ENCODE results near the gene GNB1L. TPM values are rescaled to one million over a fixed set of nuclear protein-coding genes. Genes with fewer than 3 reads are reported as not detected.

The GNB1L gene
- total RNA-seq, 4 donors from 2014 or later, result 4.8 to 8.7 (median 7.4) TPM

GRCh38 chr22:19740586-19740985, 114.1 kb downstream of the GNB1L start:
- no CpG with 5 or more reads among the region's 15 CpGs for WGBS, 2 donors (ENCODE audit: low coverage in 1 of 2)
- TF ChIP-seq POLR2AphosphoS5 (IDR thresholded peaks at IDR 0.05) (no peak), POLR2A (IDR thresholded peaks at IDR 0.05) (no peak), EP300 (IDR thresholded peaks at IDR 0.05) (no peak)
- TF ChIP-seq, protein P1, sequence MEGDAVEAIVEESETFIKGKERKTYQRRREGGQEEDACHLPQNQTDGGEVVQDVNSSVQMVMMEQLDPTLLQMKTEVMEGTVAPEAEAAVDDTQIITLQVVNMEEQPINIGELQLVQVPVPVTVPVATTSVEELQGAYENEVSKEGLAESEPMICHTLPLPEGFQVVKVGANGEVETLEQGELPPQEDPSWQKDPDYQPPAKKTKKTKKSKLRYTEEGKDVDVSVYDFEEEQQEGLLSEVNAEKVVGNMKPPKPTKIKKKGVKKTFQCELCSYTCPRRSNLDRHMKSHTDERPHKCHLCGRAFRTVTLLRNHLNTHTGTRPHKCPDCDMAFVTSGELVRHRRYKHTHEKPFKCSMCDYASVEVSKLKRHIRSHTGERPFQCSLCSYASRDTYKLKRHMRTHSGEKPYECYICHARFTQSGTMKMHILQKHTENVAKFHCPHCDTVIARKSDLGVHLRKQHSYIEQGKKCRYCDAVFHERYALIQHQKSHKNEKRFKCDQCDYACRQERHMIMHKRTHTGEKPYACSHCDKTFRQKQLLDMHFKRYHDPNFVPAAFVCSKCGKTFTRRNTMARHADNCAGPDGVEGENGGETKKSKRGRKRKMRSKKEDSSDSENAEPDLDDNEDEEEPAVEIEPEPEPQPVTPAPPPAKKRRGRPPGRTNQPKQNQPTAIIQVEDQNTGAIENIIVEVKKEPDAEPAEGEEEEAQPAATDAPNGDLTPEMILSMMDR (IDR thresholded peaks at IDR 0.05), result no peak
- peaks cover 0 to 5% (median 0%) of the 10 kb centered on the region in 3 donors for H3K4me1 ChIP-seq
- H3K4me3 ChIP-seq, result no peak overlapping the region
- H3K9me3 ChIP-seq, result no peaks in the 10 kb centered on the region
- H3K27me3 ChIP-seq, result peaks cover 37% of the 10 kb centered on the region
- no peaks in the 10 kb centered on the region for H3K36me3 ChIP-seq
- no peak for ATAC-seq
- no peak overlapping the region for H3K27ac ChIP-seq

- no peak for ATAC-seq
- no peak overlapping the region for H3K27ac ChIP-seq
- peaks cover 39% of the 10 kb centered on the region for H3K27me3 ChIP-seq
- no peaks in the 10 kb centered on the region for H3K9me3 ChIP-seq
- H3K4me1 ChIP-seq, result no peaks in the 10 kb centered on the region
- no peak for TF ChIP-seq EP300 (IDR thresholded peaks at IDR 0.05)
- no peak for TF ChIP-seq POLR2AphosphoS5 (IDR thresholded peaks at IDR 0.05)
- no peak for TF ChIP-seq POLR2A (IDR thresholded peaks at IDR 0.05)
- TF ChIP-seq, protein P1 (IDR thresholded peaks at IDR 0.05), result no peak
- H3K4me3 ChIP-seq, result no peak overlapping the region
- WGBS, 2 donors (ENCODE audit: low coverage in 1 of 2), result 64% methylated on average over 4 of the region's 7 CpGs; no CpG with 5 or more reads in 1 of the 2 donors
- H3K36me3 ChIP-seq, result no peaks in the 10 kb centered on the region
These were observed 114.7 kb downstream of the GNB1L start for GRCh38 chr22:19739911-19740449.

DNA sequence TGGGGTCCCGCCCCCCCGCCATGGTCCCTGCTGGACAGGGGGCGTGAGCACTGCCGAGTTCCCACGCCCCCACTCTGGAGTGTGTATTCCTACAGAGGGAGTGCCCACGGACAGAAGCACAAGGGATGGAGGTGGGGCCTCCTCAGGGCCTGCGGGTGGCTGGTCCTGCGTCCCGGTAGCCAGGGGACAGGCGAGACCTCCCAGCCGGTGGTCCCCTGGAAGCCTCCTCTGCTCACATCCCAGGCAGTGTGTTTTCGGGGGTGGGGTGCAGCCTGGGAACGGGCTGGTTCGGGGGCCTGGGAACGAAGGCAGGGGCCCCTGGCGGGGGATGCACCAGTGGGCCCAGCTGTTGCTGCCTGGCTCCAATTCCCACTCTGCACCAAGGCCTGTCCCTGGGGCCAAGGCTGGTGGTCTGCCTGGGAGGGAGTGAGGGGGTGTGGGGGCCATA, 115.2 kb downstream of the GNB1L start:
- Histone ChIP-seq H3K4me1 (no peaks in the 10 kb centered on the region), H3K36me3 (no peaks in the 10 kb centered on the region), H3K4me3 (no peak overlapping the region), H3K9me3 (no peaks in the 10 kb centered on the region), H3K27me3 (peaks cover 39% of the 10 kb centered on the region), H3K27ac (no peak overlapping the region)
- WGBS, 2 donors (ENCODE audit: low coverage in 1 of 2), result 100% methylated on average over 1 of the region's 16 CpGs; no CpG with 5 or more reads in 1 of the 2 donors
- no peak for ATAC-seq
- TF ChIP-seq POLR2A (IDR thresholded peaks at IDR 0.05), result no peak
- TF ChIP-seq POLR2AphosphoS5 (IDR thresholded peaks at IDR 0.05), result no peak
- TF ChIP-seq, protein P1 (IDR thresholded peaks at IDR 0.05), result no peak
- no peak for TF ChIP-seq EP300 (IDR thresholded peaks at IDR 0.05)

DNA sequence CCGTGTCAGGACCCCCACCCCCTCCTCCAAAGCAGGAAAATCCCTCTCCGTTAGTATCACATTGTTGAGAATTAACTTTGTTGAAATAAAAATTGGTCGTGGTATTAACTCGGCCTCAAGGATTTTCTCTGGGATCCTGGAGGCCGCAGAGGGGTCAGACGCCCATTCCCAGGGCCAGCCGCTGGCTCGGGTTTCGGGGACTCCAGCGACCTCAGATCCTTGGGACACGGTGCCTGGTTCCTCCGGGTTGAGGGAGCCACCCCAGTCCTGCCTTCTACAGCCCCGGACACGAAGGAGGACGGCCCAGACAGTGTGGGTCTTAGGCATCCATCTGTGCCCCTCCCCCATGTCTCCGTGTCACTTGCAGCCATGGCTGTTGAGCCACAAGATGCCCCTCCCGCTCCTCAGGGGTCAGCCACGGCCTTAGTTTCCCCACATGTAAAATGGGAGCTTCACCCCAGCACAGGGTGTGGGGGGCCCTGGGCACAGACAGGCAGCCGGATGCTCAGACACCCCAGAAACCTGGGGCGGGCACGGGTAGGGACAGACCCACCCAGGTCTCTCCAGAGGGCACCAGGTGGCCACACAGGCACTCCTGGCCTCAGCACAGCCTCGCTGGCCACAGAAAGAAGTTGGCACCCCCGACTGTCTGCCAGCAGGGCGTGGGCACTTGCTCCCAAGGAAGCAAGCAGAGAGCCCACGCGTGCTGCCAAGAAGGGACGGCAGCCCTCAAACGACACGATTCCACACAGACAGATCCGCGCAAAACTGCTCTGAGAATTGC, 115.8 kb downstream of the GNB1L start:
- Histone ChIP-seq H3K36me3 (no peaks in the 10 kb centered on the region), H3K27me3 (peaks cover 39% of the 10 kb centered on the region), H3K4me1 (no peaks in the 10 kb centered on the region), H3K4me3 (no peak overlapping the region), H3K27ac (no peak overlapping the region), H3K9me3 (no peaks in the 10 kb centered on the region)
- TF ChIP-seq, protein P1 (IDR thresholded peaks at IDR 0.05), result no peak
- TF ChIP-seq POLR2A (IDR thresholded peaks at IDR 0.05) (no peak), EP300 (IDR thresholded peaks at IDR 0.05) (no peak), POLR2AphosphoS5 (IDR thresholded peaks at IDR 0.05) (no peak)
- WGBS, 2 donors (ENCODE audit: low coverage in 1 of 2), result no CpG with 5 or more reads among the region's 31 CpGs
- ATAC-seq, result no peak

All from gastroesophageal sphincter (tissue), 4 donors.